HG02852 (cell line): Measurements from ENCODE around the gene PELI1.
"Not testable (repeated sequence)": the region's sequence is repeated elsewhere in the genome, so short reads cannot be mapped to it uniquely, and the experiment has no call there.

Experiments
- ATAC-seq: cut with Tn5 transposase; IDR thresholded peaks from one replicate; pipeline ENCODE4 v1.9.1; 2021; ENCODE audit warnings: mild to moderate bottlenecking, moderate library complexity; ENCODE audit not compliant: unreplicated experiment

The PELI1 gene

GRCh38 chr2:64124168-64124567, 20.1 kb downstream of the PELI1 start:
- ATAC-seq, result no peak

- ATAC-seq, result no peak
Measured at GRCh38 chr2:64123740-64124139, 20.5 kb downstream of the PELI1 start.

- no peak for ATAC-seq
Measured at GRCh38 chr2:64122358-64122757, 21.9 kb downstream of the PELI1 start.

- ATAC-seq, result no peak
Measured at GRCh38 chr2:64120928-64121327, 23.3 kb downstream of the PELI1 start.

GRCh38 chr2:64120008-64120407, 24.2 kb downstream of the PELI1 start:
- ATAC-seq, result no peak

- no peak for ATAC-seq
Measured at GRCh38 chr2:64119369-64119768, 24.9 kb downstream of the PELI1 start.

- no peak for ATAC-seq
Measured at GRCh38 chr2:64115808-64116598, 28.2 kb downstream of the PELI1 start.

GRCh38 chr2:64114912-64115277, 29.3 kb downstream of the PELI1 start:
- ATAC-seq, result peak; percentile 15

- ATAC-seq, result peak; percentile 61
Measured at GRCh38 chr2:64114063-64114911, 29.9 kb downstream of the PELI1 start.

GRCh38 chr2:64112016-64112415, 32.2 kb downstream of the PELI1 start:
- no peak for ATAC-seq

- ATAC-seq, result no peak
Measured at GRCh38 chr2:64111426-64111825, 32.8 kb downstream of the PELI1 start.

- no peak for ATAC-seq
Measured at GRCh38 chr2:64108666-64109241, 35.5 kb downstream of the PELI1 start.

- ATAC-seq, result no peak
Measured at GRCh38 chr2:64106481-64106880, 37.7 kb downstream of the PELI1 start.

- ATAC-seq, result no peak
Measured at GRCh38 chr2:64105670-64106461, 38.4 kb downstream of the PELI1 start.

- no peak for ATAC-seq
Measured at GRCh38 chr2:64104933-64105332, 39.3 kb downstream of the PELI1 start.

GRCh38 chr2:64102736-64103135, 41.5 kb downstream of the PELI1 start:
- not testable (repeated sequence) for ATAC-seq

- peak; percentile 41 for ATAC-seq
Measured at GRCh38 chr2:64101141-64101591, 43.1 kb downstream of the PELI1 start.

GRCh38 chr2:64100584-64100983, 43.6 kb downstream of the PELI1 start:
- ATAC-seq, result peak; percentile 65

GRCh38 chr2:64094663-64095382, 49.4 kb downstream of the PELI1 start:
- no peak for ATAC-seq

- no peak for ATAC-seq
Measured at GRCh38 chr2:64093341-64093740, 50.9 kb downstream of the PELI1 start.
